Stimulated activated CD8-positive, alpha-beta memory T cell treated with anti-CD3 and anti-CD28 coated beads, Interleukin-15, amount 100 ng/mL, for 1 hour (primary cell): ENCODE data around the gene TUBAL3.
A peak's percentile ranks its signal among the peaks of the same experiment; 100 is the strongest.

Experiments
- DNase-seq: peaks from one replicate; pipeline ENCODE4 v3.0.0-alpha.2; 2020; ENCODE audit warnings: low read depth

TUBAL3 gene

GRCh38 chr10:5404208-5405041 lies at the start of gene TUBAL3:
Gene TUBAL3 (minus strand): TSS chr10:5404828. CDS start chr10:5404792, 36 bp downstream.
- DNase-seq, result no peak

- DNase-seq, result no peak
Measured at GRCh38 chr10:5453749-5454489, 49.3 kb upstream of the TUBAL3 start.

GRCh38 chr10:5450605-5451384 lies 46.2 kb upstream of the TUBAL3 start:
- DNase-seq, result no peak

- DNase-seq, result no peak
Measured at GRCh38 chr10:5449823-5450222, 45.2 kb upstream of the TUBAL3 start.

- no peak for DNase-seq
Measured at GRCh38 chr10:5449227-5449626, 44.6 kb upstream of the TUBAL3 start.

- no peak for DNase-seq
Measured at GRCh38 chr10:5448333-5449001, 43.8 kb upstream of the TUBAL3 start.

GRCh38 chr10:5447611-5448071 lies 43.0 kb upstream of the TUBAL3 start:
- DNase-seq, result no peak

- no peak for DNase-seq
Measured at GRCh38 chr10:5447056-5447455, 42.4 kb upstream of the TUBAL3 start.

GRCh38 chr10:5446390-5446926 lies 41.8 kb upstream of the TUBAL3 start:
- DNase-seq, result peak; percentile 58

- no peak for DNase-seq
Measured at GRCh38 chr10:5445006-5445405, 40.4 kb upstream of the TUBAL3 start.

GRCh38 chr10:5443429-5443828 lies 38.8 kb upstream of the TUBAL3 start:
- no peak for DNase-seq

- DNase-seq, result no peak
Measured at GRCh38 chr10:5442990-5443370, 38.4 kb upstream of the TUBAL3 start.

- no peak for DNase-seq
Measured at GRCh38 chr10:5442065-5442989, 37.7 kb upstream of the TUBAL3 start.

- DNase-seq, result no peak
Measured at GRCh38 chr10:5441106-5441505, 36.5 kb upstream of the TUBAL3 start.

GRCh38 chr10:5440206-5440605 lies 35.6 kb upstream of the TUBAL3 start:
- DNase-seq, result no peak

GRCh38 chr10:5435328-5435727 lies 30.7 kb upstream of the TUBAL3 start:
- no peak for DNase-seq

- no peak for DNase-seq
Measured at GRCh38 chr10:5434017-5434753, 29.6 kb upstream of the TUBAL3 start.

- no peak for DNase-seq
Measured at GRCh38 chr10:5433182-5433581, 28.6 kb upstream of the TUBAL3 start.

- no peak for DNase-seq
Measured at GRCh38 chr10:5428133-5428532, 23.5 kb upstream of the TUBAL3 start.

- no peak for DNase-seq
Measured at GRCh38 chr10:5424751-5425150, 20.1 kb upstream of the TUBAL3 start.
